ACHN (cell line): ENCODE results near the gene SKAP1.
A peak's percentile ranks its signal among the peaks of the same experiment; 100 is the strongest.

Experiments
- DNase-seq: peaks from one replicate; pipeline ENCODE4 v3.0.0-alpha.2; 2015
- in situ Hi-C: cut with HindIII; loops from 2 replicates; pipeline ENCODE4 v1.10.0; 2017; ENCODE audit warnings: low sequenced_read_pairs, low pct_ligation_motif_present, low pct_unique_long_range_greater_than_20kb

Gene SKAP1

DNA sequence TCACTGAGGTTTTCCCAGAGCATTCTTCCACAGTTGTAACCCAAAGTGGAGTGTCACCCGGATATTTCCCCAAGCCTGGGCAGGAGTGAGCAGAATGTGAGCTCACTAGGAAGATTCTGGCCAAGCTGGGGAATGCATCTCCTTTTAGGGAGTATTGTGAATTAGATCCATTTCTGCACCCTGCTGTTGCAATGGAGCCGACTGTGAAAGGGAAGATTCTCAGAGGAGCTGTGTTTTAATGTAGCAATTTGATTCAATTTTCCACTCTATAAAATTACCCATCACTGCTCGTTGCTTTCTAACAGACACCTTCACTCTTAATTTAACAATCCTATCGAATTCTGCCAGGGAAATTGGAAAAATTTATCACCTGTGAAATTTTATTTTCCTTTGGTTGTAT lies 251.7 kb downstream of the SKAP1 start:
- no peak for DNase-seq
- in situ Hi-C loops, result no loop called here

DNA sequence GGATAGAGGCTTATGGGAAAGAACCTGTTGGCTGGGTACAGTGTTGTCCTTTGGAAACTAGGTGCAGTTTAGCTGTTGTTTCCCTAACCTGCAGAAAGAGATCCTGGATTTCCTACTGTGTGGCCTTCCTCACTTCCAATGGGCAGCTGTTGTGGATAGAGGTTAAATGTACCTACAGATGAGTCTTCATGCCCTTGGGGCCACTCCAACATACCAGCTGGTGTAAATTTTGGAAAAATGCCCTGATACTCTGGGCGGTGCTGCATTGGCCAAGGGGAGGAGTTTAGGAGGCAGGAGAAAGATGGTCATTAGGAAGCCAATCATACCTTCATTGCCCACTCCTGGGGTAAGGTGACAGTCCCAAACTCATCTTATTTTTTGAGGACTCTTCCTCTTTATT lies 252.2 kb downstream of the SKAP1 start:
- no peak for DNase-seq
- in situ Hi-C loops, result no loop called here

DNA sequence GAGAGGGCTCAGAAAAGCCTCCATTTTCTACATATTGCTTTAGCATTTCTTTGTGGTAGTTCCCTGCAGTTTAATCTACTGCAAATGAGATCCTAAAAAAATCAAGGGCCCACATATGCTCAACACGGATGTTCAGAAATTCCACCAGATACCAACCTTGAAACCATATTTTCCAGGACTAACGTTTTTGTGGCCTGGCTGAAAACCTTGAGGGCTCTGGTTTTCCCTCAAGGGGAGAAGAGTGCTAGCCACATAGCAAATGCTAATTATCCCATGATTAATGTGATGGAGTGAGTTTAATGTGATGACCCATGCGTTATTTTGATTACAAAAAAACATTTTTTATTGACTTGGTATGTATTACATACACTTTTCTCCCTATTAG lies 253.6 kb downstream of the SKAP1 start:
- DNase-seq, result no peak
- in situ Hi-C loops, result no loop called here

DNA sequence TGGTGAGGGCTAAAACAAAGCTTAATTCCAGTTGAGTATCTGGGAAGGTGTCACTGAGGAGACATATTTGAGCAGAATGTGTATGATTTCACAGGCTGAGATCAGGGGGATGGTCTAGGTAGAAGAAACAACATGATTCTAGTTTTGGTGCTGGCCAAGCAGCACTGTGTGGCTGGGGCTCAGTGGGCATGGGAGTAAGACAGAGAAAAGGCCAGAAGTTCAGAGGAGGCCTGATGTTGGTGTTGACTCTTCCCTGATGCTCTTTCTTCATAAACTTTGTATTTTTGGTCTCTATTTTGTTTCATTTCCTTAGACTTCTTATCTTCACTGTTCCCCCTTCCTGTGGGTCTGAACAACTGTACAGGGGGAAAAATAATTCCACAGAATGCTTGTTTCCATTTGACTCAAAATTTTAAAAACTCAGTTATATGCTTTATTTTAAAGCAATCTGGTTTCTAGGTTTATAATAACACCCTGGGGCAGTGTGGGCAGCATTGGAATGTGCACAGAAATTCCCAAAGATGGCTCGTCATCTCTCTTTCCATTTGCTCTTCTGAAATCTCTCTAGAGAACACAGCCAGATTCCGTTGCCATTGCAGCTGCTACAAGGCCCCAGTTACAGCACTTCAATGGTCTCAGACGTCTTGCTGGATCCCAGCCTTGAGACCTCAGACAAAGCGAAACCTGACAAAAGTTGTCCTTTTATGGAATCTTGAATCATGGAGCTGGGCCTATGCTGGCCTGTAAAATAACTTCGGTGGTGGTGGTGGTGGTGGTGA lies 254.1 kb downstream of the SKAP1 start:
- in situ Hi-C loops, result no loop called here
- DNase-seq, result no peak

DNA sequence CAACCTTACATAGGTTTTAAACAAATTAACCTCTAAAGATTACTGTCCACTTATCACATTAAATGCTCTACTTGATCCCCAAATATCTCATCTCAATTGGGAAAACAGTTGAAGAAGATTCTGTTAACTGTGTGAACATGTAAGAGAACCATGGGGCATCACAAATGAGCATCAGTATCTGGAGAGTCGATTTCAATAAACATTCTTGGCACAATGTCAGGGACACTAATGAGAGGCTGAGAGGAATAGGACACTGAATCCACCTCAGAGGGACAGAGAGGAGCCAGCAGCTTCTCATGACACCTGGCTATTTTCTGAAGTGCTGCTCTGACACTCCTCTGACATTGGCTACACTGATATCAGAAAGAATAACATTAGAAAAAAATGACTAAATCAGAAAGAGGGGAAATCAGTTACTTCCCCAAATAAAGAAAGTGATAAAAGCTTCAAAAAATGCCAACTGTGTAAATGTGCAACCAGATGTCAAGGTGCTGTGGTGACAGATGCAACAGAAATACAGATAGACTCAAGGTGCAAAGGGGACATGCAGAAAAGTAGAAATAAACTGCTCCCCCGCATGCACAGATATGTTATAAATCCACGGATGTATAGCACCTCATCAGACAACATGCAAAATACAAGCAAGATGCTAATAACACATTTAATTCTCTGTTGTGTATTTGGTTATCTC lies 255.0 kb downstream of the SKAP1 start:
- in situ Hi-C loops, result no loop called here
- DNase-seq, result no peak

DNA sequence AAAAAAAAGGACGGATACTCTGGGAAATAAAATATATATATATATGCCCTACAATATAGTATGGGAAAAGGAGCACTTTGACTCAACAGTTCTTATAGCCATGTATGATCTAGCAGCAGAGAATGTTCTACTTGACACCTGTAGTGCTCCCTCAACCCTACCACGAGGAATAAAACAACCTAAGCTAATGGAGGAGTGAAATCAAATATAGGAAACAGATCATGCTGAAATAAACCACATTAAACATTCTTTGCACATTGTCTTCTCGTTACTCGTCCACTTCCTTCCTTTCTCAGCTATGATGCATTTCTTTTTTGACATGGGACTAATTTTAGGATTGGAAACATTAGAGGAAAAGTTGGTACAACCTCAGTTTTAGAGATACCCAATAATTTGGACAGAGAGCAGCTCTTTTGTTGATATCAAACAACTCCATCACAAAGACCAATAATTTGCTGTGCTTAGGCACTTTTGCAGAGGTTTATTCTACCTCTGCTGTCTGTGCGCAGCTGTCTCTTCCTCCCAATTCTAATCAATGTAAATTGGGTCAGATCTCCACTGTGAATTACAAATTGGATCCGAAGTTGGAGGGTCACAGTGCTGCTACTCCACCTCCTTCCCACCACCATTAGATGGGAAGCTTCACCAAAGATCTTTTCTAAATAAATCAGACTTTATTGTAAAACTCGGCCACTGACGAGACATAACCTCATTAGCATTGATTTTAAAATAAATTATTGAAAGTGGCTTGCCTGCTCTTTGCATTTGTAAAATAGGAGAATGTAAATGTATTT lies 256.6 kb downstream of the SKAP1 start:
- no peak for DNase-seq
- in situ Hi-C loops, result no loop called here

DNA sequence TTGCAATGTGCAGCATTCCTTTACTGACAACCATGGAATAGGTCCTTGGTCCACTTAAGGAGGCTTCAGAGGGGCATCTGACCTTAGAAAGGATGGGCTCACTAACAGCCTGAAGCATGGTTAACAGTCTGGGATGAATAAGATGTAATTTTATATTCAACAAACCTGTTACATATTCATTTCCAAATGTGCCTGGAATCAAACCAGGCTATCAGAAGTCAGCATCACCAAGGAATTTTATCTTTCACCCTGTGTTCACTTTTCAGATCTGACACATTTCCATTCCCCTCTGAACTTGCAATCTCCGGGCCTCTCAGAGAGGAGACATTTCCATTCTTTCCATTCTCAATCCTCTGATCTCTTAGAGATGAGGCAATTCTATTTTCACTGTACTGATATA lies 260.1 kb downstream of the SKAP1 start:
- DNase-seq, result no peak
- in situ Hi-C loops, result no loop called here

DNA sequence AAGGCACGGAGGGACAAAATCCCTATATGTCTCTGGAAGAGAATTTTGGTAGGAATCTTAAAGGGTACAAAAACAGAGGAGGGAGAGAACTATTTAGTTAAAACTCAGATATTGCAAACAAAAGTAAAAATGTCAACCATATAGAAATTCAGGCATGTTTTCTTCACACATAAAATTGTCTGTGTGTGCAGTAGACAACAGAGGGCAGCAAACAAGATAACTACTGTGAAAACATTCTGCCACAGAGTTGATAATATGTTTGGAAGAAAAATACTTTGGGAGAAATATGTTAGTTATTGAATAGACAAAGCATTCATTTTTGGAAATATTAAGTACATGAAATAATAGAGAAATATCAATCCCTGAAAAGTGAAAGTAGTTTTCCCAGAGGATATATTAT lies 266.2 kb downstream of the SKAP1 start:
- peak; percentile 10 for DNase-seq
- in situ Hi-C loops, result no loop called here

DNA sequence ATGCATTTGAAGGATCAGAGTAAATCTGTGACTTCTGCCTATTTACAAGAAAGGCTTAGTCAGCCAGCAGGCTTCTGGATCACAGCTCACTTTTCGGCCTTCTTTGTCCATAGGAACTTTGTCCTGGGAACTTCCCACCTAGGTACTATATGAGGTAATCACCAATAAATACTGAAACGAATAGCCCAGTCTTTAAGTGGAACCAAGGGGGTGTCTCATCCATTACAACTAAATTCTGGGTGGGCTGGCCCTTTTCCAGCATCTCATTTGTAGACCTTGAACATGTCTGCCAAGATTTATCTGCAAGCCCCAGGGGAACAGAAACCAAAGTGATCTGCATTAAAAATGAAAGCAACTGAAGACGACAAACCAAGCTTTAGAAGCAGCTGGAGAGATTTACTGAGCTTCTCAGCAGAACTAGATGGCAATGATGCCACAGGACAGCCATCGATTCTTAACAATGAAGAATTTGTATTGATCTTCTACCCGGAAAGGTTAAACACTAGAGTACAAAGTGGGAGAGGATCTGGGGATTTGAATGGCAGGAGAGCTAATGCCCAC lies 267.0 kb downstream of the SKAP1 start:
- in situ Hi-C loops, result no loop called here

DNA sequence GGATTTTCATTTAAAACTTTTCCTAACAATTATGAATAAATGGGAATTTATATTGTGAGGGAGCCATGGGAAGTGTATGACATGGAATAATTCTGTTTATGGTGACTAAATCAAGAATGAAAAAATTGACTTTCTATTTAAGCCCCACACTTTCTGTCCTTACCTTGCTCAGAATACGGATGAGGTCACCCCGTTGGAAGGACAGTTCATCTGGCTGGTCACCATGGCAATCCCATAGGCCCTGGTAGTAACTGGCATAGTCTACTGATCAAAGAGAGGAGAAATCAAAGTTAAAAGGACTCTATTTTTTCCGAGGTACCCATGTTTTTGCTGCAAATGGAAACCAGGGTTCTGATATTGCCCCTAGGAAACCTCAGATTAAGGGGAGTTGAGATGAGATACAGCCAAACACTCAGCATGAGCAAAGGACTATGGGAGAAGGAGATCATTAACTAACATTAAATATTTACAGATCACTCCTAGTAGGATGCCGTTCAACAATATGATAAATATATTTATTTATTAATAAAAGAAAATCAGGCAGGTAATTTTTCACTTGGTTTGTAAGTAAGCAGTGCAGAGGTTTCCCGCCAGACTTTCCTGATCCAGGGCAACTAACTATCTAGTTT lies 267.6 kb downstream of the SKAP1 start:
- DNase-seq, result peak; percentile 8
- in situ Hi-C loops, result no loop called here

More for the DNA sequence above, 267.0 kb downstream of the SKAP1 start:
- DNase-seq, result peak; percentile 40

DNA sequence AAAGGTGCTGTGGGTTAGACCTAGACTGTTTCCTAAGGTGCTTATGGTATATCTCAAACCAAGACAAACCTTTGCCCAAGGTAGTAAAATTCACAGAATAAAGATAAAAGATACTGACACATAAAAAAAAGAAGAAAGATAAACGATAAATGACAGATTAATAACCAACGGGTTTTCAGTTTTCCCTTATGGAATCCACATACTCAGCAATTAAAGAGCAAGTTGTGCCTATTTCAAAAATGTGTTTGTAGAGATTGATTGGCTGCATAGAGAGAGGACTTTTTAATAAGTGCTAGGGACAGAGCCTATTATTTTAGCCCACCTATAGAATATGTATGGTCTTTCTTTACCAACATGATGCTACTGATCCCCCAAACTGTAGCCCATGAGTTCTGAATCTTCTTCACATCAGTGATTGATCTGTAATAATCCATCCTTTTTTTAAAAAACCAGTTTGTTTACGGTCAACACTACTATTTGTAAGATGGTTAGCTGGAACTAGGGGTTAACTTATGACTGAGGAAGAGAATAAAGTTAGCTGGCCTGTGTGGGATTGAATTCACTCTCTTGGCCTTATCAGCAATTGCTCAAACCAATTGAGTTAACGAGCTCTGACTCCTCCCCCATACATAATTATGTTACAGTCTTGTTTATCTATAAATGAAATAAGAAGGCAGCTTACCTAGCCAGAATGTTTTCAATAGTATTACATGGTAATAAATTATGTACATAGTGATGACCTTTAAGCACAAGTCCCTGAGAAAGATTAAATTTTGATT lies 268.7 kb downstream of the SKAP1 start:
- no peak for DNase-seq
- in situ Hi-C loops, result no loop called here

DNA sequence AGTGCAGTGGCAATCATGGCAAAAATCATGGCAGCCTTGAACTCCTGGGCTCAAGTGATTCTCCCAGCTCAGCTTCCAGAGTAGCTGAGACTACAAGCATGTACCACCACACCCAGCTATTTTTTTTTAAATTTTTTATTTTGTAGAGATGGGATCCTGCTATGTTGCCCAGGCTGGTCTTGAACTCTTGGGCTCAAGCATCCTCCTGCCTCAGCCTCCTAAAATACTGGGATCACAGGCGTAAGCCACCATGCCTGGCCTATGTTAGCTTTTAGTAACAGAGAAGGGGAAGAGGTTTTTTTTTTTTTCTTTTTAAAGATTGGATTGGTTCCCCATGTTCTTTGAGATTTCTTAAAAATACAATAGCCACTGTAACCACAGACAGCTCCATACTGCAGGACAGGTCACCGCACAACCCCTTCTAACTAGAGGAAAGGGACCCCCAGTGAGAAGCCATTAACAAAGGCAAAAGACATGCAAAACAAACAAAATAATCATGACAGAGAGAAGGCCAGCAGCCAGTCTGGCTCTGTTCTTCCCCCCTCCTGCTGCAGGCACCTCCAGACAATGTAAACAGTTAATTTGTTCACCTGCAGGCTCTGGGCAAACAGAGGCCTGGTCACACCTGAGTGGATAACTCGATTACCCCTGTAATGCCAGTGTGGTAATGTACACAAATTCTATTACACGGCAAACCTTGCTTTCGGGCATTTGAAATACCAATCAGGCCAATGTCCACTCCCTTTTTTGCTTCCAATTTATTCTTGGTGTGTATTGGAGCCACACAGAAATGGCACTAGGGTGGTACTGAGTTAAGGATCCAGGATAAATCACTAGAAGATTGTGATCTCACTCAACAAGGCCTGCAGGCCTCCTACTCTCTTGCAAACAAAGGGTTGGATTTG lies 269.6 kb downstream of the SKAP1 start:
- no peak for DNase-seq

DNA sequence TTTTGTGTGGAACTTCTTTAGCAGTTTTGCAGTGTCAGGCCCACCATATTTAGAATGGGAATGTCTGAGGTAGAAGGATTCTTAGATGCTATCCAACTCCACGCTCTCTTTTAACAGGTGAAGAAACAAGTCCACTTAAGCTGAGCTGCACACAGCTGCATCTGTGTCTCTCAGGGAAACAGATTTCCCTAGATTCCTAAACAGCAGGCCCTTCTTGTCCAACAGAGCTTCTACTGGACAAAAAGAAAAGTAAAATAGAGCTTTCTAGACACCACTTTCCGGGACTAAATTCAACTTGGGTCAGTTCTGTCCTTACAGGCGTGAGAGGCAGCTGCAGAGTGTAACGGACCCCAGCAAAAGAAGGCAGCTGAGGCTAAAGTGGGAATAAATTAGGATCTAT lies 270.8 kb downstream of the SKAP1 start:
- in situ Hi-C loops, result no loop called here
- no peak for DNase-seq

More for the DNA sequence above, 269.6 kb downstream of the SKAP1 start:
- in situ Hi-C loops, result no loop called here

DNA sequence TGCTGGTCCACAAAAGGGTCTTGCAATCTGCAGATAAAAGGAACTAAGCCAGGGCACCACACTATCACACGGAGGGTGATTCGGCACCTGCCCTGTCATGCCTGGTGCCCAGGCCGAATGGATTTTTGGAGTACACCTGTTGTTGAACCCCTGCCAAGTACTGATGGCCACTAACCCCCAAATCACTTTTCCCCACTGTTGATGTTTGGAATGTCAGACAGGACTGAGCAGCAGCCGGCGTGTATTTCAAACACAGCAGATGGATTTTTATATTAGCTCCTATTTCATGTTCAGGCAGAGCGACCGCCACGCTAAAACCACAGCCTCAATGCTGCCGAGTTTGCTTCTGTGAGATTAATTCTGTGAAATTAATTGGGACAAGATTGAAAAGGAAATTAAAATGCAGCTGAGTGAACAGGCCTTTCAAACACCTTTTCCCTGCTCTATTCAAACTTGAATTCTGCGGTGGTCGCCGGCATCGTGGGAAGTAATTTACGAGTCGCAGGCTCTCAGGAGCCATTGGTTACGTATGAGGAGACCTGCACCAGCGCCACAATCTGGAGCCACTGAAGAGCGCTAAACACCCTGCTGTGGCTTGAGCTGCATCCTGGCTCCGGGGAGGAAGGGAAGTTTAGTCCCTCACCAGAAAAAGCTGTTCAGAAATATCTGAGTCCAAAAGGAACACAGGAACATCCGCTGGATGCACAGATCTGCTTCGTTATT lies 274.0 kb downstream of the SKAP1 start:
- in situ Hi-C loops, result no loop called here
- DNase-seq, result no peak

DNA sequence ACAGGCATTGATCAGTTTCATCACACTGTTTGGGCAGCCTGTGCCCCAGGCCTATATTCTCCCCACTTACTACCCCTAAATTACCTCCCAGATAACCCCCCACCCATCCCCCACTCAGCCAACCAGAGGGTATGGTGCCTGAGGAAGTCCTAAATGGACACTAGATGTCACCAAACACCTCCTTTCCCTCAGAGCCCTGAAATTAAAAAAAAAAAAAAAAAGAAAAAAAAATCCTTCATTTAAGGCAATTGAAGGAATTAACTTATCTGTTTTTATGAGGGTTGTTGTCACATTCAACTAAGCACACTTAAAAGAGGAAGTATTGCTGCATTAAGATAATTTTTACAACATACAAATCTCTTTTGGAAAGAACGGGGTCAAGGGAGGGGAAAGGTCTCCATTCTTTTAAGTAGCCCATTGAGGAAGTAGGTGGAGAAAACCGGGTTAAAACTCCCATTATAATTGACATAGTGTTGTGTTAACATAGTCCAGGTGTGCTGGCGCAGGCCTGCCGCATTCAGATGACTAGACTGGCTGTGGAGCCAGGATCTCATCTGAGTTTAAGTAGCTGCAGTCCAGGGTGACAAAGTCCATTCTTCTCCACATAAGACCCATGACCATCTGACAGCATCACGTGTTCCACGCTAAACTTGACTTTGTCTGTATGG lies 276.2 kb downstream of the SKAP1 start:
- DNase-seq, result peak; percentile 60
- in situ Hi-C loops, result no loop called here

DNA sequence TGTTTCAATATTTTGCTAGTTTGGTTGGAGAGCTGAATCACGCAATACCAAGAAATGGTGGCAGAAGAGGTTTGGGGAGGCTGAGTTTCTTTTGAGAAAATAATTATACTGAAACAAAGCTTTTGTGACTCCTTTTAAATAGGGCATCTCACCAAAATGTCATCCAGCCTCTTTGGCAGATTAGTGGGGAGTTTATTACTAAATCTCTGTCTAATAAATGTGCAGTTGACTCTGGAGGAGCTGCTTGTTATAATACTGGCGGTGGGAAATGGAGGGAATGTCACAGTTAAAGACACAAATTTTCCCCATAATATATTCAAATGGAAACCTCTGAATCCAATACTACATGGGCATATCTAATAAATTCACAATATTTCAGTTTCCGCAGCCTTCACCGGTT lies 277.7 kb downstream of the SKAP1 start:
- DNase-seq, result no peak
- in situ Hi-C loops, result no loop called here
